GM18861 (cell line): ENCODE results near the gene WWC1.

Experiments
- ATAC-seq: cut with Tn5 transposase; IDR thresholded peaks from one replicate; pipeline ENCODE4 v1.9.1; 2021; ENCODE audit not compliant: unreplicated experiment

The WWC1 gene

DNA sequence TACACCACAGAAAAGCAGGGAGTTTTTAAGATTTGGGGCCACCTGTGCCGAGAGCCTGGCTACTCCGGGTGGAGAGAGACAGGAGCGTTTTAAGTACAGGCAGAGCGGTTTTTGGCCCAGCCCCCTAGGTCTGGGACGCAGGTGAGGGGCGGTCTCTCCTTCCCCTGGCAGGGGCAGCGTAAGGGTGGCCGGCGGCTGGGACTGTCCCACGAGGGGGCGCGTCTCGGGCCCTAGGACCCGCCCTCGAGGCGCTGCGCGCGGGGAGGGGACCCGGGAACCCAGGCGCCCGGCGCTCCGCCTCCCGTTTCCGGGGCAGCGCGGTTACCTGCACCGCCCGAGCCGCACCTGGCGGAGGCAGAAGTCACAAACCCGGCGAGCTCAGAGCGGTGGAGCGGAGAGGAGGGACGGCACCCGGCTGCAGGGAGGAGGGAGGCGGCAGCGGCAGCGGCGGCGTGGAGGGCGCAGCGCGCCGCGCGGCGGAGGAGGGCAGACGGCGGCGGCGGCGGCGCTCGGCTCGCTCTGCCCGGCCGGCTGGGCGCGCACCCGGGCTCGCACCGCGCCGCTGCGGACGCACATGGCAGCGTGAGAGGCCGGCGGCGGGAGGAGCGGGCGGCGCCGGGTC lies at the start of gene WWC1:
Gene WWC1 (plus strand): TSS at position 304 of the 622 bp plus-strand sequence. CDS start 508 bp downstream, outside the sequence.
- ATAC-seq = peak; percentile 73

DNA sequence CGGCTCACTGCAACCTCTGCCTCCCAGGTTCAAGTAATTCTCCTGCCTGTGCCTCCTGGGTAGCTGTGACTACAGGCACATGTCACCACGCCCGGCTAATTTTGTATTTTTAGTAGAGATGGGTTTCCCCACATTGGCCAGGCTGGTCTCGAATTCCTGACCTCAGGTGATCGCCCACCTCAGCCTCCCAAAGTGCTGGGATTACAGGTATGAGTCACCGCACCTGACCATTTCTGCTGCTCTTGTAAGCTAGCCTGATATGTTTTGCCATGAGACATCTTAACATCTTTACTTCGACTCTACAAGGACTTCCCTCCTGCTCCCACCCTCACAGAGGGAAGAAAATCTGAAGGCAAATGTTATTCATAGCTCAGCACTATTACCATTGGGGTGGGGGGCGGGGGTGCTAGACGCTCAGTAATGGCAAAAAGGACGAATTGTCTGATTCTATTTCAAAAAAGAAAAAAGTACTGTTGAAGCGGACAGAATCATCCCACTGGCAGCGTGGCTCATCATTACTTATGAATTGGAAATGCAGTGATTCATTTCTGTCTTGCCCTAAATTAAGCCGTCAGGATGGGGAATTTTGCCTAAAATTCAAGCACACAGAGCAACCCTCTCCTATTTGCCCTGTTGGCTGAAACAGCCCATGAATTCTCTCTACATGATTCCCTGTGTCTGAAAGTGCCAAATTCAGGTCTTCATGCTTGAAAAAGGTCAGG lies 46.4 kb upstream of the WWC1 start:
- ATAC-seq = no peak

DNA sequence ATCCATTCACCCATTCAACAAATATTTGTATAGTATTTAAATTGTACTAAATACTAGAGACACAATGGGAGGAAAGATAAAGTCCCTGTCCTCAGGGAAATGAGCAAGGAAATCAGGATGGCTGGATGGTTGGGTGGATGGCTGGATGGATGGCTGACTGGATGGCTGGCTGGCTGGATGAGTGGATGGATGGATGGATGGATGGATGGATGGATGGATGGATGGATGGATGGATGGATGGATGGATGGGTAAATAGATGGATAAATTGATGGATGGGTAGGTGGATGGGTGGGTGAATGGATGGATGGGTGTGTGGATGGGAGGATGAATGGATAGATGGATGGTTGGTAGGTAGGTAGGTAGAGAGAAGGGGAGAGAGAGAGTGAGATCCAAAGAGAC lies 41.5 kb upstream of the WWC1 start:
- no peak for ATAC-seq

DNA sequence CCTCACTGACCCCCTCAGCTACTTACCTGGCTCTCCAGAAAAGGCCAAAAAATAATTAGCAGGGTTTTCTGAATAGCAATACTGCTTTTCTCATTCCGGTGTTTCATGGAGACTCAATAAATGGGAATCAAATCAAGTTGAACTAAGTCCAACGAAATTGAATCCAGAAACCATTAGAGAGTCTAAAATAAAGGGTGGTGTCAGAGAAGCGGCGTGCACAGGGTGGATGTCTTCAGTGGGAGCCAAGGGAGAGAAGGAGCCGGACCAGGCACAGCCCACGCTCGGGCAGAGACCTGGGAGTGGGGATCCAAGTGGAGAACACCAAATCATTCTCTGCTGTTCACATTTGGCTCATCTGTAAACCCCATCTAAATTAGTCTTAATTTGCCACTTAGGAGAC lies 40.2 kb upstream of the WWC1 start:
- ATAC-seq = no peak

DNA sequence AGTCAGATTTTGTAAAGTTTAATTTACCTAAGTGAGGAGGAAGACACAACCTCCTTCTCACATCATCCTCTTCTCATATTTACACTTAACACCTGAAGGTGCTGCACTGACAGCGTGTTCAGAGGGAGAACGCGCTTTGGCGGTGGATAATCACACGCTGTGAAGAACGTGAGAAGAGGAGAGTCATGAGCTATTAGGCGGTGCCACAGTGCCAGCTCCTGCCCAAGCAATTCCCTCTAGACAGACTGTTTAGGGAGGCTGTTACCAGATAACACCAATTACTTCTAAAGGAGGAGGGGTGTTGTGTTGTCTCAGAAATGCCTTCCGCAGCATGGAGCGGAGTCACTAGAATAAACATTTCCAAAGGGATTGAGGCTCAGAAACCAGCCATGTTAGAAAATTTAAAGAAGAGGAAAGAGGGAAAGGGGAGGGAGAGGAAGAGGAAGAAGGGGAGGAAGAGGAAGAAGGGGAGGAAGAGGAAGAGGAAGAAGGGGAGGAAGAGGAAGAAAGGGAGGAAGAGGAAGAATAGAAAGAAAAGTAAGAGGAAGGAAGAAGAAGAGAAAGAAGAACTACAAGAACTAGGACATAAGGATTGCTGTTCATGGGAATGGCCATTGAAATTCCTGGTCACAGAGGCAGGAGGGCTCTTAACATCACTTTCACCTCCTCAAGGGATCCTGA lies 37.3 kb upstream of the WWC1 start:
- no peak for ATAC-seq

DNA sequence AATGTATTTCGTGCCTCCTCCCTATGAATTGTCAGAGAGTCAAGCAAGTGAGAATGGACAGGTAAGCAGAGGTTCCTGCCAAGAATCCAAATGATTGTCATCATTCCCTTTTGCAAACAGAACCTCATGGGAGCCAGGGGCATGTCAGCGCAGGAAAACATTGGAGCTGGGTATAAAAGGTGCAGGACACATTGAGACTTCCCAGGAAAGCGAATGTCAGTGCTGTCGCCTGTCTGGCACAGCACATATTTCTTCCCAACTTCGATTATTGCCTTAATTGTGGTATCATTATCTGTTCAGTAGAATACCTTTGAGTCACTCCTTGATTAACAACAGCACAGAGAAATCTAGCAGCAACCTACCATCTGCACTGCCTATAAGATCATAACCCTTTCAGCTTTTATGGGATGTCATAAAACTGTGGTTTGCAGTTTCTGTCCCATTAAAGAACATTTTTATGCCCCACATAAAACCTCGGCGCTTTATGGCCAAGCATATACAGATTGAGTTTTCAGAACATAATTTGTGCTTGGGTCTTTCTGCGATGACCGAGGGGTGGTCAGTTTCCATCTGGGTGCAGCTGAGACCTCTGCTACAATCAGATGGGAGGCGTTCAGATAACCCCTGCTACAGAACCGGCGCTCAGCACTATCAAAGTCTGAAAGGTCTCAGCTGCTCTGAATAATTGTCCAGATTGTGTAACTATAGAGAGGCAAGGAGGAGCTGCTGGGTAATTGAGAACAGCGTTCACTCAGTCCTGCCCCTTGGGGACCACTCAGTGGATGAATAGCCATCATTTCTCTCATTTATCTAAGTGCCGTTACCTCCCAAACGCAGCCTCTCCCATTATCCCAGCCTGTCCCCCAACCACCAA lies 30.9 kb upstream of the WWC1 start:
- no peak for ATAC-seq

DNA sequence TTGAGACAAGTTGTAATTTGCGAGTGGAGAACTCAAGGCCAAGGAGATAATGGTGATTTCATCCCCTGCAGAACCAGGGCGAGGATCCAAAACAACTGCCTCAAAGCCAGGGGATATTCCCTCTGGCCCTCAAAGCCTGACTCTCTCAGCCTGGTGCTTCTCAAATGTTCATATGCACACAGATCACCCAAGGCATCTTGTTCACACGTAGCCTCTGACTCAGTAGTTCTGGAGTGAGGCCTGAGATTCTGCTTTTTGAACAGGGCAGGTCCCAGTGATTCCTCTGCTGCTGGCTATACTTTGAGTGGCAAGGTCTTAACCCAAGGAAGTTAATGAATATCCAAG lies 30.2 kb upstream of the WWC1 start:
- no peak for ATAC-seq

DNA sequence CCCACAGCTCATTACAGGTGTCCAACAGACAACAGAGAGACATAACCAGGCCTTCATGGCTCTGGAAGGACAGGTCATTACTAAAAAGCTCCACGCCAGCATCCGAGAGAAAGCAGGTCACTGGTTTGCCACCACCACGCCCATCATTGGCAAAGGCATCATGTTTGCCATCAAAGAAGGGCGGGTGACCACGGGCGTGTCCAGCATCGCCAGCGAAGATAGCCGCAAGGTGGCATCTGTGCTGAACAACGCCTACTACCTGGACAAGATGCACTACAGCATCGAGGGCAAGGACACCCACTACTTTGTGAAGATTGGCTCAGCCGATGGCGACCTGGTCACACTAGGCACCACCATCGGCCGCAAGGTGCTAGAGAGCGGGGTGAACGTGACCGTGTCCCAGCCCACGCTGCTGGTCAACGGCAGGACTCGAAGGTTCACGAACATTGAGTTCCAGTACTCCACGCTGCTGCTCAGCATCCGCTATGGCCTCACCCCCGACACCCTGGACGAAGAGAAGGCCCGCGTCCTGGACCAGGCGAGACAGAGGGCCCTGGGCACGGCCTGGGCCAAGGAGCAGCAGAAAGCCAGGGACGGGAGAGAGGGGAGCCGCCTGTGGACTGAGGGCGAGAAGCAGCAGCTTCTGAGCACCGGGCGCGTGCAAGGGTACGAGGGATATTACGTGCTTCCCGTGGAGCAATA lies 29.3 kb upstream of the WWC1 start:
- no peak for ATAC-seq

DNA sequence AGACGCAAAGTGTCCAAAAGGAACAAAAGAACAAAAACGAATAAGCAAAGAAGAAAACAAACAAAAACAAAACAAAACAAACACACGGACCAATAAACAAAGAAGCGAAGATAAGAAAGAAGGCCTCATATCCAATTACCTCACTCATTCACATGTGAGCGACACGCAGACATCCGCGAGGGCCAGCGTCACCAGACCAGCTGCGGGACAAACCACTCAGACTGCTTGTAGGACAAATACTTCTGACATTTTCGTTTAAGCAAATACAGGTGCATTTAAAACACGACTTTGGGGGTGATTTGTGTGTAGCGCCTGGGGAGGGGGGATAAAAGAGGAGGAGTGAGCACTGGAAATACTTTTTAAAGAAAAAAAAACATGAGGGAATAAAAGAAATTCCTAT lies 28.3 kb upstream of the WWC1 start:
- no peak for ATAC-seq

DNA sequence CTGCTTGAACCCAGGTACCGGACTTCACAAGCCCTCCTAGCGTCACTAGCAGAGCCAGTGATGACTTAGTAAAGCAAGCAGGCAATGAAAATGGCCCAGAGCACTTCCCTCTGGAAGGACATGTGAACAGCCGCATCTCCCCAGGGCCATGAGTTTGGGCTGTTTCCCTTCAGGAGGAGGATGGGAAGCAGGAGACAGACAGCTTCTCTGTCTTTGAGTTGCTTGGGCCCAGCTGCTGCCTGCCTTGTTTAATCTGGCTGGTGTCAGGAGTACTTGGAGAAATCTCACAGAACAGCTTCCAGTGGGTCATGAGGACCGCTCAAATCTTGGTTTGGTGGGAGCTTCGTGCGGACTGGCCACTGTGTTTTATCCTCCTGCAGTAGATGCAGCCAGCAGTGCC lies 25.4 kb upstream of the WWC1 start:
- no peak for ATAC-seq

DNA sequence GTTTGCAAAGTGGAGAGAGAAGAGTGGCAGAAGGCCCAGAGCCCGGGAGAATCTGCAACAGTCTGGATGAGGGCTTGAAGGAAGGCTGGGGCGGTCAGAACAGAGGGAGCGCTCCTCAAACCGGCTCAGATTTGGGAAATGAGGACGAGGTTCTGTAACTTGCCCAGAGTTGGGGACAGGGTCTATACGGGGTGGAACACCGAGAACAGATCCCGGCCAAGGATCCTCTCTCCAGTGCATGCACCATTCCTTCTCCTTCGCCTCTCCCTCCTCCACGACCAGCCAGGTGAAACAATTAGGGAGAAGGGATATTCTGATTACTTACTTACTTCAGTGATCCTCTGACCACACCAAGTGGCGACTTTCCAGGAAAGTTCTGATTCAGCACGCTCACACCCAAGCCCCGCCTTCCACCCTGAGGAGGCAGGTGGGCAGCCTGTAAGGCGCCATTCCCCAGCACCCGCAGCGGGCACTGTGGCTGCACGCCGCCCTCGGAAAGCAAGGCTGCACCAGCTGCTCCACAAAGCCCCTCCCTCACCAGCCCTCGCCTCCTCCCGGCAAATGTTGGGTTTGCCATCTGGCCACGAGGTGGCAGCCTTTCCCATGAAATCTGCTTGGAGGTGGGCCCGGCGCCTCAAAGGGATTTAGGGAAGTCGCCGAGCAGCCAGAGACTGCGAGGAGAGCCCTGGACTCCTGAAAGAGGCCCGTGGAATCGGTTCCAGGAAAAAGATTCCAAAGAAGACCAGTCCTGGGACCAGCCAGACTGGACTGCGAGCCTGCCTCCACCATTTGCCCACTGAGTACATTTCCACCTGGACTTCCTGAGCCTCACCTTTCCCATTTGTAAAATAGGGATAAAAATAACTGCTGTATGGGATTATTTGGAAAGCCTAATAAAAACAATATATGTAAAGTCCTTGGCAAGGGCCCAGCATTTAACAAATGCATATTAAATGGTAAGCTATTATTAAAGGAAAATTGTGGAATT lies 22.2 kb upstream of the WWC1 start:
- ATAC-seq = peak; percentile 88

DNA sequence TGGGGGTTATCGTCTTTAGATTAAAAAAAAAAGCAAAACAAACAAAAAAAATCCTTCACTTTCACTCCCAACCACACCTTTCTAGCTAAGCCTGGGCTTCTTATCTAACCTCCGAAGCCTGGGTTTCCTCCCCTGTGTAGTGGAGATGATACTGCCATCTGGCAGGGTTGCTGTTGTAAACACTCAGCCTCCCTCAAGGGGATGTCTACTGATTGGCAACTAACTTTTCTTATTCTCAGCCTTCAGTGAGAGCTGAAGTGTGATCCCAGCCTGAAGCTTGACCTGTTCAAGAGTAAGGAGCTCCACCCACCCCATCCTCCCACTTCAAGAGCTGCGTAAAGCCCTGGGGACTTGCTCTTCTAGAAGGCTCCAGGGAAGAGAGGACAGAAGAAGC lies 21.5 kb upstream of the WWC1 start:
- no peak for ATAC-seq

DNA sequence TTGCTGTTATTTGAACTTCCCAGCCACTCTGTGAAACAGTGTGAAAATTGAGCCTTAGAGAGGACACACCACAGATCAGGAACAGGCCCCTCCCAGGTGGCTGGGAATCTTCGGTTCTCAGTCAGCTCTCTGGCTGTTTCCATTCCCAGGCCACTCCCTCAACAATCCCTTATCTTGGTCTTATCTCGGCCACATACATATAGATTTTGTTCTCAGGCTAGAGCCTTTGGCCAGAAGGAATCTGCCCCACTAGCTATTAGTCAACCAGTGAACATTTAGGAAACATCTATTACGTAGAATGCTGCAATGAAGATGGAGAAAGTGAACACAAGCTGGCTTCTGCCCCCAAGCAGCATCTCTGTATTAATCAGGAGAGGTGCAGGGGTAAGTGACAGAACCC lies 21.0 kb upstream of the WWC1 start:
- ATAC-seq = no peak

DNA sequence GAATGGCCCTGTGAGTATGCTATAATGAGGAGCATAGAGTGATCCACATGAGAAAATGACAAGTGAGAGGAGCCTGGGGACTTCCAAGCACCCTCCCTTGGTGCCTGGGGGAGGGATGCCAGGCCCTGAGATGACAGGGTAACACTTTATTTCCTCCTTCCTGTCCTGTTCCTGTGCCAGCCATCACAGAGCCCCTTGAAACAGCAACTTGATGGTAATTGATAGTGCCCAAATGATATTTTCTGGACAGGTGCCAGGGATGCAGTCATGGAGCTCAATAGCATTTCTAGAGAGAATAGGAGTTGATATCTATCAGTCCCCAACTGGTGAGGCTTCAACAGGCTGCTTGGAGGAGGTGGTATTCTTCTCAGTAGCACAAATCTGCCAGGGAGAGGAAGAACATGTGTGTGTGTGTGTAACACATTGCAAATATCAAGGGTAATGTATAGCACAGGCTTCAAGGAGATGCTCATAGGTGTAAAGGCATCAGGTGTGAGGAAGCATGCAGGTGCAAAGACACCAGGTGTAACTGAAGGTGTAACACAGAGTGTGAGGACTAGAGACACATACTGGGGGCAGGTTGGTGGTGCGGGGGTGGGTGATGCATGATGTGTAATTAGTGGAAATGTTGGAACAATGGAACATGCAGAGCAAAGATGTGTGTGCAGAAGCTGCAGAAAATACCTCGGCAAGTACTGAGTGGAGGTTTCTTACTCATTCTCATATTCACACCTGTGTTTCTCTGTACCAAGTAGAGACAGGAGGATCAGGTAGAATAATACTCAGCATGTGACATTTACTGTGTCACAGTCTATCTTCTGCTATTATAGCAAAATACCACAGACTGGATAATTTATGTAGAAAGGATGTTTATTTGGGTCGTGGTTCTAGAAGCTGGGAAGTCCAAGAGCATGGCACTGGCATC lies 18.1 kb upstream of the WWC1 start:
- no peak for ATAC-seq

DNA sequence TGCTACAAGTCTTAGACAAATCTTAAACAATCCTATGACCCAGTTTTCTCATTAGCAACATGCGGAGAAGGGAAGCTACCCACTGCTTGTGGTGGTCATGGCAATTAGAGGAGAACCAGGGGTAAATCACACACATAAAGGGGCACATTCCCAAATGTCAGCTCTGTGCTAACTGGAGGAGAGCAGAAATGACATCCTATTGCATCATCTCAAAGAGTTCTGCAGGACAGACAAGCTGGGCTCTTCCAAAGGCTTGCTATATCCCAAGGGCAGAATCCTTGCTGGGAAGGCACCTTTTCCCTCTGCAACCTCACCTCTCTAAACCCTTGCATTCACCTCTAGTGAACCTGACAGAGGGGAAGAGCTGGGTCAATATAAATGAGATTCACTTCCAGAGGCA lies 17.0 kb upstream of the WWC1 start:
- ATAC-seq = no peak

DNA sequence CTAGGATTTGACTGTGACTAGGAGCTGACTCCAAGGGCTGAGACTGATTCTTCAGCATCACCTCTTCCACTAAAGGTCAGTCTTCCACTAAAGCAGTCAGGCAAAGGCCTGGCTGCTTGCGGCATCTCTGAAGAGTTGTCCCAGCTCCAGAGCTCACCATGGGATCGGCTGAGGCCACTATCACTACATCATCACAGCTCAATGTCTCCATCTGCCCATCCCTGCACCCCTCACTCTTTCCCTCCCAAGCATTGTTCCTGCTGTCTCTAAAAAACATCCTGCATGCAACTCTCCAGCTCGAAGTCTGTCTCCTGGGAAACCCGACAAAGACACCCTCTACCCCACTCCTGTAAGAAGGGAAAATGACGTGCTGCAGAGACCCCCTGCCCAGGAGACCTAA lies 15.5 kb upstream of the WWC1 start:
- ATAC-seq = no peak

DNA sequence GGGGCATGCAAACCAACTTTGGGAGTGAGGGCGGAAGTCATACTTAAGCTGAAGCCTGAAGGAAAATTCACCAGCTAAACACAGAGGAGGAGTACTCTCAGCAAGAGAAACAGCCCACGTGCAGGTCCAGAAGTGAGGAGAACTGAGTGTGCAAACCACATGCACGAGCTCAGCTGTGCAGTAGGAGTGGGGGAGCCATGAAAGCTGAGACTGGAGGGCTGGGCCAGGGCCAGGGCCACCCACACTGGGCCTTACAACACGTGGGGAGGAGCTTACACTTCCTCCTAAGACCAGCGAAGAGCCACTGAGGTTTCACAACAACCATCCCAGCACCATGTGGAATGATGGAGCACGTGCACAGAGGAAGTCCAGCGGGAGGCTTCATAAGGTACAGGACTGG lies 9.3 kb upstream of the WWC1 start:
- ATAC-seq = no peak

DNA sequence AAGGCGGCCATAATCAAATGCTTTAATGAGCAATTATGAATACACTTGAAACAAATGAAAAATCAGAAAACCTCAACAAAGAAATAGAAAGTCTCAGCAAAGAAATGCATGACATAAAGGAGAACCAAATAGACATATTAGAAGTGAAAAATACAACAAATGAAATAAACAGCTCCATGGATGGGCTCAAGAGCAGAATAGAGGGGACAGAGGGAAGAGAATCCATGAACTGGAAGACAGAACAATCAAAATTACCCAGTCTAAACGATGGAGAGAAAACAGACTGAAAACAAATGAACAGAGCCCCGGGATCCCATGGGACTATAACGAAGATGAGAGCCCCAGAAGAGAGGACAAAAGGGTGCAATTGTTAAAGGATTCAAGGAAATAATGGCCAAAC lies 6.6 kb upstream of the WWC1 start:
- no peak for ATAC-seq

DNA sequence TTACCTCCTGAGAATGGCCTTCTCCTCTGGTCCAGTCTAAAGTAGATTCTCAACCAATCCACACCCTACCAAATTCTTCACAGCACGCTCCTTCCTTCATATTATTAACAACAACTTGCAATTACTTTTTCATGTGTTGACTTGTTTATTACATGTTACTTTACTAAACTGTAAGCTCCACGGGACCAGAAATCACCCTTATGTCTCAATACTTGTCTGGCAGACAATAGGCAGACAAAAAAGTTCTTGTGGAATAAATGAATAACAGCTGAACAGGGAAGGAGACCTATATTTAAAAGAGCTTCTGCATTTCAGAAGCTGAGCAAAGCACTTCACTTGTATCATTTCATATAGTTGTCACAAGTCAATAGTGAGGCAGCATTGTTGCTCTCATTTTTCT lies 5.7 kb upstream of the WWC1 start:
- ATAC-seq = no peak
